Jurkat, Clone E6-1 (cell line): ENCODE results near the gene IQCM.
"Not testable (repeated sequence)": the region's sequence is repeated elsewhere in the genome, so short reads cannot be mapped to it uniquely, and the experiment has no call there.

Source experiments
- DNase-seq: peaks from one replicate; pipeline ENCODE4 v3.0.0-alpha.2; 2011; ENCODE audit warnings: low read depth, low spot score
- H3K4me3 ChIP-seq: 2 replicates; pipeline ENCODE4 v1.5.1; 2011; ENCODE audit warnings: mild to moderate bottlenecking, low read length, control low read depth, moderate library complexity

Gene IQCM

GRCh38 chr4:149370002-149370401 is 445.6 kb downstream of the IQCM start:
- DNase-seq: no peak

GRCh38 chr4:149353241-149353640 is 462.4 kb downstream of the IQCM start:
- no peak for DNase-seq
- H3K4me3 ChIP-seq: no peak overlapping the region

More at GRCh38 chr4:149370002-149370401, 445.6 kb downstream of the IQCM start:
- no peak overlapping the region for H3K4me3 ChIP-seq

DNA sequence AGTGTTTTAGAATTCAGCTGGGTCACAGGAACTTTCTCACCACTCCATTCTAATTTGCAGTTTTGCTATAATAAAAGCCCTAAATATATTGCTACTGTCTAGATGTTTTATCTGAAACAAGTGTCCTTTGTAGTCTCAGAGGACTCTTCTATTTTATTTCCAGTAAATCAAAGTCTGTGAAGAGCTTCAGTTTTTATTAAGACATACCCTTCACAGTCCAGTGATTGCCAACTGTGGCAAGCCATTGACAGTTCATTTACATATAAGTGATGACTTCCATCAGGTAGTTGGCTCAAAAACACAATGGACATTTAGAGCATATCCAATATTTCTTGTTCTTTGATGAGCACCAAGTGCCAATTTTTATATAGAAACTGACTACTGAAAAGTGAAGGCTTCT is 466.1 kb downstream of the IQCM start:
- no peak for DNase-seq
- no peak overlapping the region for H3K4me3 ChIP-seq

DNA sequence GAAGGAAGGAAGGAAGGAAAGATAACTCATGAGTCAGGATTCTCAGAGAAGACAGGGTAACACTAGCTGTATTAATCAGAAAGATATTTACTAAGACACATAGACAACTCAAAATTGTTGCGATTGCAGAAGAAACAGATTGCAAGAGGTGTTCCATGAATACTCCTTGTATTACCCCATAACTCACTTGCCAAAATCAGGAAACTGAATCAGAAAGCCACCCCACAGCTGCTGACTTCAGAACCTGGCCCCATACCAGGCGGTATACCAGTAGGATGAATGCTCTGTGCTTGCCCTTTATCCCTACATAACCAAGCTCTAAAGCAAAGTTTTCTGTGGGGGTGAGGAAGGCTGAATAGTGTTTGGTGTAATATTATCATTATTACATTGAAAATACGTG is 468.5 kb downstream of the IQCM start:
- no peak for DNase-seq
- H3K4me3 ChIP-seq: no peak overlapping the region

GRCh38 chr4:149345424-149345823 is 470.2 kb downstream of the IQCM start:
- no peak for DNase-seq

GRCh38 chr4:149344436-149344835 is 471.2 kb downstream of the IQCM start:
- DNase-seq: no peak
- no peak overlapping the region for H3K4me3 ChIP-seq

More at GRCh38 chr4:149345424-149345823, 470.2 kb downstream of the IQCM start:
- H3K4me3 ChIP-seq: no peak overlapping the region

- no peak overlapping the region for H3K4me3 ChIP-seq
- no peak for DNase-seq
Measured at GRCh38 chr4:149343614-149344013, 472.0 kb downstream of the IQCM start.

- not testable (repeated sequence) for DNase-seq, H3K4me3 ChIP-seq
Measured at GRCh38 chr4:149341117-149341516, 474.5 kb downstream of the IQCM start.

GRCh38 chr4:149328161-149328560 is 487.5 kb downstream of the IQCM start:
- no peak overlapping the region for H3K4me3 ChIP-seq

GRCh38 chr4:149322203-149322602 is 493.4 kb downstream of the IQCM start:
- DNase-seq: no peak
- no peak overlapping the region for H3K4me3 ChIP-seq

More at GRCh38 chr4:149328161-149328560, 487.5 kb downstream of the IQCM start:
- no peak for DNase-seq

DNA sequence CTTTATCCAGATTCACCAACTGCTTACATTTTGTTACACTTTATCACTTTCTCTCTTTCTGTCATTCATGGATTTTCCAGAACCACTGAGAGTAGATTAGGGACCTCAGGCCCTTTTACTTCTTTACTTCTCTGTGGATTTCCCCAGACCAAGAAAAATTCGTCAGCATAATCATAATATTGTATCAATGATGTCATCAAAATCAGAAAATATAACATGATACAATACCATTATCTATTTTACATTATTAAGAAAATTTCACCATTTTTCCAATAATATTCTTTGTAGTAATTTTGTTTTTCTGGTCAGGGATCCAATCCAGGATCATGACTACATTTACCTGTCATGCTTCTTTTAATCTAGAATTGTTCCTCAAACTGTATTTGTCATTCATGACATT is 494.2 kb downstream of the IQCM start:
- no peak overlapping the region for H3K4me3 ChIP-seq
- no peak for DNase-seq

DNA sequence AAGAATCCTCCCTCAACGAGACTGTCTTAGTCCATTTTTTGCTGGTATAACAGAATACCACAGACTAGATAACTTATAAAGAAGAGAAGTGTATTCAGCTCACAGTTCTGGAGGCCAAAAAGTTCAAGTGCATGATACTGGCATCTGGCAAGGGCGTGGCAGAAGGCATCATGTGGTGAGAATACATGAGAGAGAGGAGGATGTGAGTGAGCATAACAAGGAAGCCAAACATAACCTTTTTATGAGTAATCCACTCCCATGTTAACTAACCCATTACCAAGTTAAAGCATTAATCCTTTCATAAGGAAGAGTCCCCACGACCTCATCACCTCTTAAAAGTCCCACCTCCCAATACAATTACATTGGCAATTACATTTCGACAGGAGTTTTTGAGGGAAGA is 504.6 kb downstream of the IQCM start:
- no peak for DNase-seq
- H3K4me3 ChIP-seq: no peak overlapping the region

DNA sequence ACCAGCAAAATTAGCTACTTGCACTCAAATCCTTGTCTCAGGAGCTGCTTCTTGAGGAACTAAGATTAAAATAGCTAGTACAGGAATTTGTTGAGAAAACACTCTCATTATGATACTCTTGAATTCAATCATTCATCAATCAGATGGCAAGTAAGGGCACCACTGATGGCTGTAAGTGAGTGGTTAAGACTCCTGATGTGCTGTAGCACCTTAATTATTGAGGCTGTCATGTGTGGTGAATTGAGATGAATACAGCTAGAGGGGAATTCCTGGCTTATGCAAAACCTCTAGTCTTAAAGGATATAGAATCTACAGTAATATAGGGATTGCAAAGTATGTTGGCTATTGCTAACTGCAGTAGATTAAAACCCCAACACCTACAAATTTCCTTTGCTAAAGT is 509.1 kb downstream of the IQCM start:
- no peak overlapping the region for H3K4me3 ChIP-seq
- no peak for DNase-seq
